IMR-90 (cell line): ENCODE results near the gene ALDH1L2. TPM values are rescaled to one million over a fixed set of nuclear protein-coding genes. Genes with fewer than 3 reads are reported as not detected.

Experiments
- ATAC-seq: fragments of 200-7000 bp; cut with Tn5 transposase; 2 replicates; pipeline ENCODE4 v1.9.1; 2020; ENCODE audit warnings: low read depth, mild to moderate bottlenecking, moderate library complexity
- BruUV-seq: library from RNA; stranded (reverse); fragments of 400-500 nt; replicated peaks from 2 replicates; lab custom pipeline; 2021; lab: Mats Ljungman, UMichigan
- CTCF ChIA-PET: fragments of 300-600 bp; formaldehyde crosslinking; extraction: SDS; loops from one replicate; lab custom pipeline; 2021; ENCODE audit warnings: antibody characterized with exemption; lab: Yijun Ruan, JAX
- POLR2A ChIA-PET: fragments of 300-600 bp; sonication (Branson Sonifier 250); formaldehyde crosslinking; loops from one replicate; lab custom pipeline; 2022; ENCODE audit warnings: antibody characterized with exemption; ENCODE audit not compliant: unreplicated experiment; lab: Charles Lee
- DNase-seq: peaks from one replicate; pipeline ENCODE4 v3.0.0; 2013
- H2AFZ ChIP-seq: replicated peaks from 2 replicates; pipeline ENCODE3; 2013; ENCODE audit warnings: low read length, mild to moderate bottlenecking; ENCODE audit not compliant: poor library complexity
- H2AK5ac ChIP-seq: 2 replicates; pipeline ENCODE4 v1.6.1; 2013; ENCODE audit warnings: low read depth, low read length, inconsistent platforms
- H2AK9ac ChIP-seq: replicated peaks from 2 replicates; pipeline ENCODE3; 2013; ENCODE audit warnings: mild to moderate bottlenecking, low read depth, low read length, moderate library complexity; ENCODE audit not compliant: poor library complexity
- H2BK120ac ChIP-seq: 2 replicates; pipeline ENCODE4 v1.6.1; 2013; ENCODE audit warnings: low read depth, low read length, inconsistent platforms
- H2BK15ac ChIP-seq: 3 replicates; pipeline ENCODE4 v1.6.1; 2013; ENCODE audit warnings: low read depth, low read length, inconsistent platforms
- H2BK20ac ChIP-seq: 2 replicates; pipeline ENCODE4 v1.6.1; 2013; ENCODE audit warnings: low read depth, mild to moderate bottlenecking, inconsistent platforms, low read length, moderate library complexity
- H2BK5ac ChIP-seq: 2 replicates; pipeline ENCODE4 v1.6.1; 2013; ENCODE audit warnings: mild to moderate bottlenecking, low read depth, low read length, inconsistent platforms; ENCODE audit not compliant: poor library complexity, severe bottlenecking
- H3K14ac ChIP-seq: replicated peaks from 2 replicates; pipeline ENCODE4 v1.6.1; 2013; ENCODE audit warnings: low read depth, low read length, inconsistent platforms
- H3K18ac ChIP-seq: 2 replicates; pipeline ENCODE4 v1.6.1; 2013; ENCODE audit warnings: low read depth, low read length, control low read depth
- H3K23ac ChIP-seq: 2 replicates; pipeline ENCODE4 v1.6.1; 2013; ENCODE audit warnings: low read depth, low read length, inconsistent platforms
- H3K27ac ChIP-seq: 2 replicates; pipeline ENCODE4 v1.5.1; 2013; ENCODE audit warnings: mild to moderate bottlenecking, control low read depth, low read length; ENCODE audit not compliant: insufficient read depth
- H3K27me3 ChIP-seq: 2 replicates; pipeline ENCODE4 v1.6.1; 2013; ENCODE audit warnings: low read length; ENCODE audit not compliant: control insufficient read depth, insufficient read depth
- H3K36me3 ChIP-seq: 2 replicates; pipeline ENCODE4 v1.6.1; 2013; ENCODE audit warnings: low read length, mixed read lengths; ENCODE audit not compliant: control insufficient read depth, insufficient read depth
- H3K4ac ChIP-seq: 2 replicates; pipeline ENCODE4 v1.6.1; 2013; ENCODE audit warnings: low read depth, low read length, inconsistent platforms
- H3K4me1 ChIP-seq: 2 replicates; pipeline ENCODE4 v1.6.1; 2013; ENCODE audit warnings: low read length, mixed read lengths; ENCODE audit not compliant: control insufficient read depth, insufficient read depth
- H3K4me2 ChIP-seq: 2 replicates; pipeline ENCODE4 v1.6.1; 2013; ENCODE audit warnings: low read depth, mild to moderate bottlenecking, control low read depth, low read length, moderate library complexity
- H3K4me3 ChIP-seq: 2 replicates; pipeline ENCODE4 v1.5.1; 2013; ENCODE audit warnings: low read depth, mild to moderate bottlenecking, control low read depth, low read length, moderate library complexity; ENCODE audit not compliant: insufficient read depth
- H3K56ac ChIP-seq: 2 replicates; pipeline ENCODE4 v1.6.1; 2013; ENCODE audit warnings: low read length, inconsistent platforms; ENCODE audit not compliant: insufficient read depth; ENCODE audit errors: extremely low read depth
- H3K79me1 ChIP-seq, 2 experiments: 2 replicates each; pipeline ENCODE4 v1.6.1; 2013; ENCODE audit warnings: low read length in 2 of 2, inconsistent platforms in 1 of 2, low read depth in 1 of 2
- H3K9ac ChIP-seq: 2 replicates; pipeline ENCODE4 v1.6.1; 2013; ENCODE audit warnings: low read depth, low read length, control low read depth
- H3K9me1 ChIP-seq: 2 replicates; pipeline ENCODE4 v1.6.1; 2013; ENCODE audit warnings: low read length, inconsistent platforms; ENCODE audit not compliant: insufficient read depth
- H3K9me3 ChIP-seq: 2 replicates; pipeline ENCODE4 v1.6.1; 2013; ENCODE audit warnings: low read length; ENCODE audit not compliant: control insufficient read depth, insufficient read depth
- H4K20me1 ChIP-seq: 2 replicates; pipeline ENCODE4 v1.6.1; 2013; ENCODE audit warnings: low read length, inconsistent platforms; ENCODE audit not compliant: insufficient read depth
- H4K5ac ChIP-seq: 2 replicates; pipeline ENCODE4 v1.6.1; 2013; ENCODE audit warnings: mild to moderate bottlenecking, low read depth, low read length, control low read depth
- H4K8ac ChIP-seq, 2 experiments: 2 replicates each; pipeline ENCODE4 v1.6.1; 2013; ENCODE audit warnings: low read depth in 2 of 2, low read length in 2 of 2, control low read depth in 1 of 2, inconsistent platforms in 1 of 2
- H4K91ac ChIP-seq: 2 replicates; pipeline ENCODE4 v1.6.1; 2013; ENCODE audit warnings: low read depth, low read length, inconsistent platforms; ENCODE audit not compliant: insufficient read depth
- BHLHE40 ChIP-seq: fragments of 150-350 bp; IDR thresholded peaks from 2 replicates; pipeline ENCODE4 v1.6.1; 2016; ENCODE audit warnings: mild to moderate bottlenecking, low read depth, low read length
- CHD1 ChIP-seq: IDR thresholded peaks from 2 replicates; pipeline ENCODE4 v1.6.1; 2012; ENCODE audit warnings: low read depth, low read length, improper control_type of control experiment
- CTCF ChIP-seq: conservative IDR thresholded peaks from 2 replicates; pipeline ENCODE4 v1.5.1; 2012; ENCODE audit warnings: mild to moderate bottlenecking, low read depth, low read length, improper control_type of control experiment
- FOS ChIP-seq: fragments of 150-350 bp; IDR thresholded peaks from 2 replicates; pipeline ENCODE4 v1.6.1; 2016; ENCODE audit warnings: low read depth, low read length
- MAFK ChIP-seq: IDR thresholded peaks from 2 replicates; pipeline ENCODE4 v1.6.1; 2012; ENCODE audit warnings: low read depth, low read length, improper control_type of control experiment
- MAZ ChIP-seq: IDR thresholded peaks from 2 replicates; pipeline ENCODE4 v1.6.1; 2012; ENCODE audit warnings: low read depth, mild to moderate bottlenecking, low read length, improper control_type of control experiment, moderate library complexity, borderline replicate concordance
- MXI1 ChIP-seq: IDR thresholded peaks from 2 replicates; pipeline ENCODE4 v1.6.1; 2012; ENCODE audit warnings: low read depth, mild to moderate bottlenecking, low read length, moderate library complexity, borderline replicate concordance
- POLR2A ChIP-seq: IDR thresholded peaks from 2 replicates; pipeline ENCODE4 v1.6.1; 2012; ENCODE audit warnings: mild to moderate bottlenecking, low read depth, low read length
- RAD21 ChIP-seq: IDR thresholded peaks from 2 replicates; pipeline ENCODE4 v1.6.1; 2012; ENCODE audit warnings: low read length, improper control_type of control experiment
- RCOR1 ChIP-seq: IDR thresholded peaks from 2 replicates; pipeline ENCODE4 v1.6.1; 2012; ENCODE audit warnings: mild to moderate bottlenecking, low read length, improper control_type of control experiment; ENCODE audit not compliant: insufficient replicate concordance
- SMC3 ChIP-seq: fragments of 150-350 bp; IDR thresholded peaks from 2 replicates; pipeline ENCODE4 v1.6.1; 2016; ENCODE audit warnings: low read depth, mild to moderate bottlenecking, antibody characterized with exemption, low read length, moderate library complexity
- USF2 ChIP-seq: fragments of 150-350 bp; IDR thresholded peaks from 2 replicates; pipeline ENCODE4 v1.6.1; 2017; ENCODE audit warnings: mild to moderate bottlenecking, antibody characterized with exemption, low read length, low read depth
- WGBS, 2 experiments: methylation state at CpG; one replicate each; pipeline versions ENCODE4 v1.1.5 to v1.1.7; 2013; ENCODE audit warnings: missing lambda C conversion rate in 2 of 2; ENCODE audit not compliant: insufficient read length in 1 of 2; ENCODE audit errors: extremely low coverage in 2 of 2; 5-methylcytosine and 5-hydroxymethylcytosine counted together
- dilution Hi-C: fragments of 300-500 bp; cut with HindIII; formaldehyde crosslinking; loops from one replicate; pipeline ENCODE4 v1.14.3; 2018; ENCODE audit warnings: low sequenced_read_pairs; ENCODE audit not compliant: unreplicated experiment
- in situ Hi-C: fragments of 300-500 bp; cut with MboI; formaldehyde crosslinking; loops from 3 replicates; pipeline ENCODE4 v1.14.3; 2019; ENCODE audit warnings: low sequenced_read_pairs, inconsistent platforms, mixed read lengths
- intact Hi-C: fragments of 100-400 bp; cut with micrococcal nuclease; formaldehyde crosslinking; loops from 2 replicates; pipeline ENCODE4 v1.10.0; 2022
- polyA plus RNA-seq, 3 experiments: library from polyadenylated mRNA; depleted of rRNA; stranded (reverse); fragments of >200 nt; gene quantifications; 2 replicates each; pipeline ENCODE4 v1.2.3, GENCODE V29; 2012; ENCODE audit warnings: low replicate concordance in 1 of 3
- total RNA-seq: library from RNA; depleted of rRNA; stranded (reverse); fragments of >200 nt; gene quantifications from 2 replicates; pipeline ENCODE4 v1.2.3, GENCODE V29; 2012

Gene ALDH1L2
- total and polyA plus RNA-seq, 2 of the 4 experiments (the other 2 are of a cell fraction): 21.1 to 22.8 TPM

- peak within 1 kb of the TSS; percentile 99 for H3K14ac ChIP-seq
- peak within 1 kb of the TSS; percentile 86 for H2BK5ac ChIP-seq
- peak within 1 kb of the TSS; percentile 95 for H2AFZ ChIP-seq
- in situ Hi-C loops: no loop called here
- ChIA-PET CTCF (interaction anchor here (0.6 to 0.7 kb wide), 2 partner anchors 15 to 1243 kb away, joined by 3 read pairs; no protein-coding TSS in a partner anchor), POLR2A (interaction anchor here (1.0 to 1.2 kb wide), 2 partner anchors 10 to 24 kb away, joined by 3 to 4 read pairs; partner anchors contain the start of gene ALDH1L2)
- WGBS, 2 experiments: 2% methylated on average over 45 of the region's 85 CpGs; no CpG with 5 or more reads in 1 of the 2 experiments
- peak within 1 kb of the TSS; percentile 94 for H3K27ac ChIP-seq
- H3K9me3 ChIP-seq: no peaks in the 10 kb centered on the region
- BruUV-seq: no TSS peak
- H3K4ac ChIP-seq: peak within 1 kb of the TSS; percentile 93
- peaks cover 3% of the 10 kb centered on the region; the same call in 1 of the 2 replicates for H3K4me1 ChIP-seq
- ATAC-seq (peak; percentile 94), DNase-seq (peak; percentile 85)
- H3K23ac ChIP-seq: peak within 1 kb of the TSS; percentile 93
- H3K27me3 ChIP-seq: no peaks in the 10 kb centered on the region
- dilution Hi-C loops: no loop called here
- H4K91ac ChIP-seq: peak within 1 kb of the TSS; percentile 87
- peaks cover 2% of the 10 kb centered on the region for H3K36me3 ChIP-seq
- H3K4me2 ChIP-seq: peak within 1 kb of the TSS; percentile 98
- H4K5ac ChIP-seq: peak within 1 kb of the TSS; percentile 86
- H2AK5ac ChIP-seq: peak within 1 kb of the TSS; percentile 68; the same call in 1 of the 2 replicates
- peak within 1 kb of the TSS; percentile 78 to 98 for H4K8ac ChIP-seq
- H3K9ac ChIP-seq: peak within 1 kb of the TSS; percentile 91
- H2BK20ac ChIP-seq: peak within 1 kb of the TSS; percentile 73
- peak within 1 kb of the TSS; percentile 94 for H2AK9ac ChIP-seq
- H3K9me1 ChIP-seq: peaks cover 3% of the 10 kb centered on the region; the same call in 1 of the 2 replicates
- peak within 1 kb of the TSS; percentile 78 for H3K4me3 ChIP-seq
- TF ChIP-seq CTCF: no peak; the same call in 1 of the 2 replicates
- TF ChIP-seq MAZ: peak; percentile 77
- peak; percentile 95 for TF ChIP-seq POLR2A
- peak; percentile 97 for TF ChIP-seq BHLHE40
- peak; percentile 79 for TF ChIP-seq MXI1
- TF ChIP-seq SMC3: no peak
- 0 out of 2 replicates have a peak, but pooled peaks have one; percentile 5 for TF ChIP-seq RAD21
- no peak for TF ChIP-seq RCOR1
- peak; percentile 98 for TF ChIP-seq USF2
- 0 out of 2 replicates have a peak, but pooled peaks have one; percentile 7 for TF ChIP-seq FOS
- no peak for TF ChIP-seq MAFK
- 0 out of 2 replicates have a peak, but pooled peaks have one; percentile 94 for TF ChIP-seq CHD1
- H3K18ac ChIP-seq: peak within 1 kb of the TSS; percentile 80
- H2BK15ac ChIP-seq: peak within 1 kb of the TSS; percentile 17; the same call in 1 of the 3 replicates
- H4K20me1 ChIP-seq: peaks cover 45% of the 10 kb centered on the region; the same call in 1 of the 2 replicates
- H2BK120ac ChIP-seq: peak within 1 kb of the TSS; percentile 84
- peaks cover 7 to 24% of the 10 kb centered on the region in 2 experiments; a peak in 3 of 4 replicates for H3K79me1 ChIP-seq
- intact Hi-C loops: loop anchor here (10.0 kb wide), 1 partner anchor 723 kb away; no protein-coding TSS in a partner anchor
- peak within 1 kb of the TSS; percentile 92 for H3K56ac ChIP-seq
Observed at GRCh38 chr12:105107494-105108371, 23.5 kb upstream of the ALDH1L2 start, which contains the start of gene WASHC4. WASHC4 (plus strand) TSS chr12:105107731; CDS start chr12:105107801, 70 bp downstream.
